Measurements from ENCODE around the gene PLD1. TPM values are rescaled to one million over a fixed set of nuclear protein-coding genes. Genes with fewer than 3 reads are reported as not detected.

Gene PLD1
- total and polyA plus RNA-seq, 7 donors: 0.73 to 6.7 (median 1.9) TPM

- DNase-seq (no peak), ATAC-seq (no peak)
- Histone ChIP-seq H3K27me3 (ENCODE audit: insufficient read depth in 3 of 3, low read length in 2 of 3) (no peaks in the 10 kb centered on the region), H3K9me3 (peaks cover 3% of the 10 kb centered on the region), H3K4me3 (no peak overlapping the region), H3K4me1 (no peaks in the 10 kb centered on the region), H3K36me3 (ENCODE audit: insufficient read depth in 1 of 2, low read depth in 1 of 2) (no peaks in the 10 kb centered on the region), H3K27ac (no peak overlapping the region)
- intact Hi-C loops (cut with DNase I): no loop called here
- TF ChIP-seq CTCF (IDR thresholded peaks at IDR 0.05): no peak
- WGBS, 3 donors: 87 to 89% (median 88%) methylated on average over 2 of the region's 2 CpGs
These were observed 188.2 kb downstream of the PLD1 start for GRCh38 chr3:171622126-171622525.

GRCh38 chr3:171620825-171621434 is 189.4 kb downstream of the PLD1 start:
- H3K4me1 ChIP-seq: no peaks in the 10 kb centered on the region
- H3K27me3 ChIP-seq (ENCODE audit: insufficient read depth in 3 of 3, low read length in 2 of 3): no peaks in the 10 kb centered on the region
- H3K27ac ChIP-seq: no peak overlapping the region
- no peaks in the 10 kb centered on the region for H3K36me3 ChIP-seq (ENCODE audit: insufficient read depth in 1 of 2, low read depth in 1 of 2)
- 53 to 75% (median 60%) methylated on average over 1 of the region's 1 CpG for WGBS, 3 donors
- intact Hi-C loops (cut with DNase I): no loop called here
- H3K9me3 ChIP-seq: peaks cover 3% of the 10 kb centered on the region
- no peak for TF ChIP-seq CTCF (IDR thresholded peaks at IDR 0.05)
- ATAC-seq (no peak), DNase-seq (no peak)
- no peak overlapping the region for H3K4me3 ChIP-seq

- TF ChIP-seq CTCF (IDR thresholded peaks at IDR 0.05): no peak
- ATAC-seq: no peak
- no peak for DNase-seq
- Histone ChIP-seq H3K27me3 (ENCODE audit: insufficient read depth in 3 of 3, low read length in 2 of 3) (no peaks in the 10 kb centered on the region), H3K4me3 (no peak overlapping the region), H3K27ac (no peak overlapping the region), H3K9me3 (no peaks in the 10 kb centered on the region), H3K4me1 (no peaks in the 10 kb centered on the region), H3K36me3 (ENCODE audit: insufficient read depth in 1 of 2, low read depth in 1 of 2) (peaks cover 0 to 8% of the 10 kb centered on the region in 2 donors)
- 84 to 87% (median 87%) methylated on average over 4 of the region's 4 CpGs for WGBS, 3 donors
- intact Hi-C loops (cut with DNase I): no loop called here
These were observed 193.5 kb downstream of the PLD1 start for GRCh38 chr3:171616798-171617197.

- no peaks in the 10 kb centered on the region for H3K27me3 ChIP-seq (ENCODE audit: insufficient read depth in 3 of 3, low read length in 2 of 3)
- no peaks in the 10 kb centered on the region for H3K9me3 ChIP-seq
- intact Hi-C loops (cut with DNase I): no loop called here
- no peak for TF ChIP-seq CTCF (IDR thresholded peaks at IDR 0.05)
- H3K4me1 ChIP-seq: no peaks in the 10 kb centered on the region
- no peak for ATAC-seq
- no peak overlapping the region for H3K4me3 ChIP-seq
- DNase-seq: no peak
- WGBS, 3 donors: 86 to 96% (median 96%) methylated on average over 1 of the region's 1 CpG
- H3K36me3 ChIP-seq (ENCODE audit: insufficient read depth in 1 of 2, low read depth in 1 of 2): peaks cover 0 to 8% of the 10 kb centered on the region in 2 donors
- no peak overlapping the region for H3K27ac ChIP-seq
These were observed 194.6 kb downstream of the PLD1 start for GRCh38 chr3:171615686-171616085.

- Histone ChIP-seq H3K27ac (no peak overlapping the region), H3K4me1 (no peaks in the 10 kb centered on the region), H3K27me3 (ENCODE audit: insufficient read depth in 3 of 3, low read length in 2 of 3) (no peaks in the 10 kb centered on the region), H3K36me3 (ENCODE audit: insufficient read depth in 1 of 2, low read depth in 1 of 2) (peaks cover 0 to 8% of the 10 kb centered on the region in 2 donors), H3K4me3 (no peak overlapping the region), H3K9me3 (no peaks in the 10 kb centered on the region)
- DNase-seq (no peak), ATAC-seq (no peak)
- intact Hi-C loops (cut with DNase I): no loop called here
- no peak for TF ChIP-seq CTCF (IDR thresholded peaks at IDR 0.05)
These were observed 195.0 kb downstream of the PLD1 start for GRCh38 chr3:171615281-171615680.

Data from psoas muscle (tissue), 8 donors.